ENCODE data around the gene TRIM8.

GRCh38 chr10:102683736-102684135 is 39.5 kb downstream of the TRIM8 start:
- TF ChIP-seq EZH2 (IDR thresholded peaks at IDR 0.05; ENCODE audit: borderline replicate concordance, low read depth, low read length, severe bottlenecking) (no peak), CTCF (IDR thresholded peaks at IDR 0.05; ENCODE audit: borderline replicate concordance, extremely low read depth, low read length, poor library complexity, severe bottlenecking) (no peak)

All from DND-41 (cell line).